ENCODE measurements around the gene IL32. TPM values are rescaled to one million over a fixed set of nuclear protein-coding genes. Genes with fewer than 3 reads are reported as not detected.

The IL32 gene
- total and polyA plus RNA-seq, 2 of the 4 experiments (the other 2 are of a cell fraction): 25.6 to 95.7 TPM

DNA sequence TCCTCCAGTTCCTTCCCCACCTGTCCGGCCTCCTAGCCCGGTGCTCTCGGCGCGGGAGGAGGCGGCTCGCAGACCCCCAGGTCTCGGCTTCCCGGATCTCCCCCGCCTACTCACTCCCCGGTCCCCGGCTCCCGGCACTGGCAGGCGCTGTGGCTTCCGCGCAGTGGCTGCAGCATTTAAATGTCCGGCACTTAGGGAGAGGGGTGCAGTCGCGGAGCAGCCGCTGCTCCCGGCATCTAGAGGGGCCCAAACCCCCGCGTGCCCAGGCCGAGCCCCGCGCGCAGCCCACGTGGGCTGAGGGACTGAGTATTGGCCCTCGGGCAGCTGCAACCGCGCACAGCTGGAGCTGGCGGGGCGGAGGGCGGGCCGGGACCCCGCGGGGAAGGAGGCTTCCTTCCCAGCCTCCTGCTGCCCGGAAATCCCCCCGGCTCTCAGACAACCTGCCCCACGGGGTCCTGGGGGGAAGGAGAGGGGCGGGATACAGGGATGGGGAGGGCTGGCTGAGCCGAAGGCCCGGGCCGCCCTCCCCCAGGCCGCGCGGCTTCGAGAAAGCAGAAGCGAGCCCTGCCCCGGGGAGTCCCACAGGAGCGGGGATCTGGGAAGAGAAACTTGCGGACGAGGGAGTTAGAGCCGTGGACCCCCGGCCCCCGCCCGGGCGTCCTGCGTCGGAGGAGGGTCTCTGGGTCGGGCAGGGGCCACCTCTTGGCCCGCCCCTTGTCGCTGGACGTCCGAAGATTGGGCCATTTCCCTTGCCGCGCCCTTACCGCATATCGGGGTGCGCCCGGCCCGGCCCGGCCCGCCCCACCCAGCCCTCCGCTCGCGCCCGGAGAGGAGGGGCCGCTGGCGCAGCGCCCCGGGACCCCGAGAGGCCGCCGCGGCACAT is 19.4 kb upstream of the IL32 start, which contains the start of gene MMP25:
Gene MMP25 (plus strand): TSS at position 804 of the 883 bp plus-strand sequence. CDS start 357 bp downstream, outside the sequence.
- ChIA-PET CTCF (interaction anchor here (0.6 to 1.5 kb wide), 4 partner anchors 13 to 18 kb away, joined by 3 to 8 read pairs (median 5); no protein-coding TSS in a partner anchor), POLR2A (ENCODE audit: unreplicated experiment) (interaction anchor here (0.7 kb wide), 1 partner anchor 94 kb away, joined by 3 read pairs; no protein-coding TSS in a partner anchor)
- TF ChIP-seq MXI1 (IDR thresholded peaks at IDR 0.05; ENCODE audit: borderline replicate concordance, low read depth, low read length) (no peak), BHLHE40 (IDR thresholded peaks at IDR 0.05; ENCODE audit: low read depth, low read length) (no peak), RAD21 (IDR thresholded peaks at IDR 0.05; ENCODE audit: low read length) (no peak), RFX5 (IDR thresholded peaks at IDR 0.05; ENCODE audit: low read depth, low read length) (no peak), USF2 (IDR thresholded peaks at IDR 0.05; ENCODE audit: low read depth, low read length) (no peak), MAFK (IDR thresholded peaks at IDR 0.05; ENCODE audit: low read depth, low read length) (no peak), MAZ (IDR thresholded peaks at IDR 0.05; ENCODE audit: borderline replicate concordance, low read depth, low read length) (no peak)
- Histone ChIP-seq H2AK9ac (replicated peaks; ENCODE audit: low read depth, low read length, poor library complexity) (peak within 1 kb of the TSS; percentile 55), H3K27me3 (ENCODE audit: control insufficient read depth, insufficient read depth, low read length) (peaks cover 70% of the 10 kb centered on the region), H3K56ac (ENCODE audit: extremely low read depth, insufficient read depth, low read length) (no peak within 1 kb of the TSS), H2BK15ac (ENCODE audit: low read depth, low read length) (no peak within 1 kb of the TSS), H2BK120ac (ENCODE audit: low read depth, low read length) (no peak within 1 kb of the TSS), H4K91ac (ENCODE audit: insufficient read depth, low read depth, low read length) (no peak within 1 kb of the TSS), H3K27ac (ENCODE audit: insufficient read depth, low read length) (no peak within 1 kb of the TSS), H2BK5ac (ENCODE audit: low read depth, low read length, poor library complexity, severe bottlenecking) (no peak within 1 kb of the TSS), H2AK5ac (ENCODE audit: low read depth, low read length) (no peak within 1 kb of the TSS), H4K8ac (ENCODE audit: low read depth in 2 of 2, low read length in 2 of 2) (no peak within 1 kb of the TSS), H3K9me3 (ENCODE audit: control insufficient read depth, insufficient read depth, low read length) (no peaks in the 10 kb centered on the region; the same call in 1 of the 2 replicates), H3K4me1 (ENCODE audit: control insufficient read depth, insufficient read depth, low read length) (no peaks in the 10 kb centered on the region; the same call in 1 of the 2 replicates), H2BK20ac (ENCODE audit: low read depth, low read length) (no peak within 1 kb of the TSS), H4K5ac (ENCODE audit: low read depth, low read length) (no peak within 1 kb of the TSS), H3K4ac (ENCODE audit: low read depth, low read length) (no peak within 1 kb of the TSS), H3K23ac (ENCODE audit: low read depth, low read length) (no peak within 1 kb of the TSS), H3K18ac (ENCODE audit: low read depth, low read length) (no peak within 1 kb of the TSS), H3K9me1 (ENCODE audit: insufficient read depth, low read length) (no peaks in the 10 kb centered on the region), H4K20me1 (ENCODE audit: insufficient read depth, low read length) (no peaks in the 10 kb centered on the region), H2AFZ (replicated peaks; ENCODE audit: low read length, poor library complexity) (peak within 1 kb of the TSS; percentile 88), H3K14ac (replicated peaks; ENCODE audit: low read depth, low read length) (no peak within 1 kb of the TSS), H3K36me3 (ENCODE audit: control insufficient read depth, insufficient read depth, low read length) (no peaks in the 10 kb centered on the region), H3K9ac (ENCODE audit: low read depth, low read length) (no peak within 1 kb of the TSS), H3K79me1 (ENCODE audit: low read depth in 1 of 2, low read length in 2 of 2) (no peaks in the 10 kb centered on the region), H3K4me3 (ENCODE audit: insufficient read depth, low read depth, low read length) (peak within 1 kb of the TSS; percentile 46), H3K4me2 (ENCODE audit: low read depth, low read length) (peak within 1 kb of the TSS; percentile 92)
- in situ Hi-C loops (cut with MboI; ENCODE audit: low sequenced_read_pairs): no loop called here
- ATAC-seq (ENCODE audit: low read depth): peak; percentile 54
- dilution Hi-C loops (cut with HindIII; ENCODE audit: low sequenced_read_pairs, unreplicated experiment): no loop called here
- 3% methylated on average over 43 of the region's 86 CpGs; no CpG with 5 or more reads in 1 of the 2 experiments for WGBS, 2 experiments (ENCODE audit: extremely low coverage in 2 of 2, insufficient read length in 1 of 2)
- intact Hi-C loops (cut with micrococcal nuclease): no loop called here
- BruUV-seq (replicated peaks): no TSS peak
- no peak for DNase-seq

Measured in IMR-90 (cell line).